SW 1271 (cell line): ENCODE results near the gene PRSS38.

Experiments
- DNase-seq, 2 experiments: peaks; one replicate each; lab custom pipeline; 2025; lab: John Stamatoyannopoulos, UW

Gene PRSS38

GRCh38 chr1:227815468-227816409 is at the start of gene PRSS38:
PRSS38 (plus strand) TSS chr1:227815675; CDS start chr1:227815717, 42 bp downstream.
- DNase-seq: no peak

- DNase-seq: no peak
These were observed 49.4 kb upstream of the PRSS38 start for GRCh38 chr1:227766015-227766634.

GRCh38 chr1:227766653-227767277 is 48.7 kb upstream of the PRSS38 start:
- no peak for DNase-seq

- no peak for DNase-seq
These were observed 47.9 kb upstream of the PRSS38 start for GRCh38 chr1:227767401-227768124.

GRCh38 chr1:227768125-227768439 is 47.4 kb upstream of the PRSS38 start:
- DNase-seq: no peak

GRCh38 chr1:227768640-227769039 is 46.8 kb upstream of the PRSS38 start:
- DNase-seq: no peak

- no peak for DNase-seq
These were observed 46.2 kb upstream of the PRSS38 start for GRCh38 chr1:227769047-227769935.

- no peak for DNase-seq
These were observed 45.5 kb upstream of the PRSS38 start for GRCh38 chr1:227769936-227770494.

GRCh38 chr1:227770812-227771211 is 44.7 kb upstream of the PRSS38 start:
- no peak for DNase-seq

GRCh38 chr1:227771326-227771725 is 44.1 kb upstream of the PRSS38 start:
- no peak for DNase-seq

- DNase-seq: no peak
These were observed 43.7 kb upstream of the PRSS38 start for GRCh38 chr1:227771771-227772170.

GRCh38 chr1:227773558-227773957 is 41.9 kb upstream of the PRSS38 start:
- DNase-seq: no peak

GRCh38 chr1:227774051-227774731 is 41.3 kb upstream of the PRSS38 start:
- DNase-seq: no peak

GRCh38 chr1:227774821-227775661 is 40.4 kb upstream of the PRSS38 start:
- DNase-seq: no peak

GRCh38 chr1:227775841-227776240 is 39.6 kb upstream of the PRSS38 start:
- no peak for DNase-seq

GRCh38 chr1:227776331-227776771 is 39.1 kb upstream of the PRSS38 start:
- DNase-seq: no peak

GRCh38 chr1:227777156-227777555 is 38.3 kb upstream of the PRSS38 start:
- no peak for DNase-seq

- no peak for DNase-seq
These were observed 37.8 kb upstream of the PRSS38 start for GRCh38 chr1:227777646-227778045.

- DNase-seq: no peak
These were observed 37.0 kb upstream of the PRSS38 start for GRCh38 chr1:227778401-227778947.
